Loucy (cell line): Measurements from ENCODE around the gene PRRC2A.

Experiments
- CTCF ChIP-seq: fragments of 200-600 bp; sonication (generic); conservative IDR thresholded peaks from 2 replicates; pipeline ENCODE4 v1.5.1; 2014; ENCODE audit warnings: mild to moderate bottlenecking, antibody characterized with exemption, low read length
- EZH2phosphoT487 ChIP-seq: fragments of 200-600 bp; IDR thresholded peaks from 2 replicates; pipeline ENCODE4 v1.6.1; 2018; ENCODE audit warnings: antibody characterized with exemption, mild to moderate bottlenecking, moderate library complexity, borderline replicate concordance

GRCh38 chr6:31651602-31652191 lies 31.2 kb downstream of the PRRC2A start:
- TF ChIP-seq CTCF = no peak
- TF ChIP-seq EZH2phosphoT487 = no peak
